ENCODE data around the gene ZNF219.

ZNF219 gene

GRCh38 chr14:21098076-21098891, at the start of gene ZNF219:
ZNF219 (minus strand) TSS chr14:21098655; CDS start chr14:21093591, 5,064 bp downstream.
- peak; percentile 30 to 53 for DNase-seq

DNA sequence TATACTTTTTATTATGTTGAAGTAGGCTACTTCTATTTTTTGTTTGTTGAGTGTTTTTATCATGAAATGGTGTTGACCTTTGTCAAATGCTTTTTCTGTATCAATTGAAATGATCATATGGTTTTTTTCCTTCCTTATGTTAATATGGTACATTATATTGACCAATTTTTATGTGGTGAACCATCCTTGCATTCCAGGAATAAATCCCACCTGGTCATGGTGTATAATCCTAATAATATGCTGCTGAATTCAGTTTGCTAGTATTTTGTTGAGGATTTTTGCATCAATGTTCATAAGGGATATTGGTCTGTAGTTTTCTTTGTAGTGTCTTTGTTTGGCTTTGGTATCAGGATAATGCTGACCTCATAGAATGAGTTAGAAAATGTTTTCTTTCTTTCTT, 47.0 kb upstream of the ZNF219 start:
- DNase-seq = no peak

GRCh38 chr14:21142357-21142756, 43.9 kb upstream of the ZNF219 start:
- DNase-seq = no peak

DNA sequence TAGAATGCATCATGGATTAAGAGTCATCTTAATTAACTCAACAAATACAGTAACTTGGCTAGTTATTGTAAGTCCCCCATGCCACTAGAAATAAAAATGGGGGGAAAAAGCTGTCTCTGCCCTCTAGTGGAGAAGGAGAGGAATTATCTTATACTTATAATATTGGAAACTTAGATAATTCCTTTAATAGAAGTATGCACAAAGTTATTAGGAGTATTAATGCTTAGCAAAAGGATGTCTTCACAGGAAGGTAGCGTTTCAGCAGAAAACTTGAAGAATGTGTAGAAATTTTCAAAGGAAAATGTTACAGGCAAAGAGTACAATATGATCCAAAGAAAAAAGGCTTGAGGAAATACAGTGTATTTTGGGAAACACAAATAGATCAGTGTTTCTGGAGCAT, 37.6 kb upstream of the ZNF219 start:
- no peak for DNase-seq

GRCh38 chr14:21133901-21134300, 35.4 kb upstream of the ZNF219 start:
- DNase-seq = no peak

- no peak for DNase-seq
These were observed 25.0 kb upstream of the ZNF219 start for GRCh38 chr14:21123429-21123828.

DNA sequence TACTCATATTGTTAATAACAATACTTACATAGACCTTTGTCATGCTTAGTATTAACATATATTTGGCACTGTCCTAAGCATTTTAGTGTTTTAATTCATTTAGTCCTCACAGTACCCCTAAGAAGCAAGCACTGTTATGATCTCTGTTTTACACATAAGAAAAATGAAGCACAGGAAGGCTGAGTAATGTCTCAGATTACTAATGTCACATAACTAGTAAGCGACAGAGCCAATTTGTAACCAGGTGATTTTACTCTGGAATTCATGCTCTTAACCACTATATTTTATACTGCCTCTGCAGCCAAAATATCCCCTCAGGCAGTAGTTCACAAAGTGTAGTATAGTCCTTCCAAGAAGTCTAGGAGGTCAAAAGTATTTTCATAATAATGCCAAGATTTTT, 22.7 kb upstream of the ZNF219 start:
- no peak for DNase-seq

DNA sequence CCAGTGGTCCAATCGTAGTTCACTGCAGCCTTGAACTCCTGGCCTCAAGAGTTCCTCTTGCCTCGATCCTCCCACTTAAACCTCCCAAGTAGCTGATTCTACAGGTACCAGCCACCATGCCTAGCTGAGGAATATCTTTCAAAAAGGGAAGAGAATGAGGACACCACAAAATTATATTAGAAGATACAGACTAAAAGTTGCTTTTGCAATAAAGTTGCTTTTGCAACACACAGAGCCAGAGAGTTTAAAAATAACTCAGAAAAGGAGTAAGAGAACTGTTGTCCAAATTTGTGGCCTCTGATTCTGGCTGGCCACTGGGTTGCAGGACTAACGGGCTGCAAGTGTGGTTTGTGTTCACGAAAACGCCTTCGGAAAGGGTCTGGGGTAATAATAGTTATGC, 22.2 kb upstream of the ZNF219 start:
- DNase-seq = no peak

- no peak for DNase-seq
These were observed 20.5 kb upstream of the ZNF219 start for GRCh38 chr14:21118933-21119332.

GRCh38 chr14:21113369-21113768, 14.9 kb upstream of the ZNF219 start:
- DNase-seq = no peak

GRCh38 chr14:21112255-21112654, 13.8 kb upstream of the ZNF219 start:
- no peak for DNase-seq

DNA sequence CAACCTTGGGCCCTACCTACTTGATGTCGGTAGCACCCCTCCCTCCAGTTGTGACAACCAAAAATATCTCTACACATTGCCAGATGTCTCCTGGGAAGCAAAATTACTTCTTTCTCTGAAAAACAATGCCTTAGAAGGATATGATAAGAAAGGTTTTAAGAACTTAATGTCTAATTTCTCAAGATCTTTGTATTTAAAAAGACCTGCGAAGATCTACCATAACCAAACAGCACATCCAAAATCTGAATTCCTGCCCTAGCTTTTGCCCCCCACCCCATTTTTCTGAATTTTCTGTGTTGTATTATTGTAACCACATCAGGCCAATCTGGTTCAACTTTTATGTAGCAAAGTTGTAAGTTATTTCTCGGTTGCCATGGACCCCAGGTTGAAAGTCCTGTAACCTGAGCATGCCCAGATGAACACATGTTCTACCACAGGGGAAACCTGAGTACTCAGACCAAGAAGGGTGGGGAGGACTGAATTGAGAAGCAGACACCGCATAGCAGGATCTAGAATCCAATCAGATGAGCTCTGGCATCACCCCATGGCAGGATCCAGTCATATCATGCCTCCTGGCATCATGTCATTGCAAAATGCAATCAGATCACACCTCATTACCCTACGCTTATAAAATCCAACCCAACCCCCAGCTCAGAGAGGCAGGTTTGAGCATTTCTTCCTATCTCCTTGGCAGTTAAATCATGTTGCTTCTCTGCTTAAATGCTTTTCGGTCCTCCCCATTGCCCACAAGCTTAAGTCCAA, 11.1 kb upstream of the ZNF219 start:
- DNase-seq = peak; percentile 37 to 63

GRCh38 chr14:21108791-21109190, 10.3 kb upstream of the ZNF219 start:
- no peak for DNase-seq

GRCh38 chr14:21107283-21107800, 8.9 kb upstream of the ZNF219 start:
- no peak for DNase-seq

- DNase-seq = peak; percentile 84 to 87
These were observed 8.2 kb upstream of the ZNF219 start for GRCh38 chr14:21106498-21107282.

DNA sequence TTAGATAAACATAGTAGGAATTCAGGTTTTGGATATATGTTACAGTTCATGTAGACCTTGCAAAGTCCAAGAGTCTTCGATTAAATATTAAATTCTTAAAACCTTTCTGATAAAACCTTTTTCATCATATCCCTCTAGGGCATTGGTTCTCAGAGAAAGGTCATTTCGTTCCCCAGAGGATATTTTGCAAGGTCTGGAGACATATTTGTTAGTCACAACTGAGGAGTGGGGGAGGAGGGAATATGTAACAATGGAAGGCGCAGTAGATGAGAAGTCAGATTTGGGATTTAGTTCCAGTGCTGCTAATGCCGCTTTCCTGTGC, 7.7 kb upstream of the ZNF219 start:
- no peak for DNase-seq

DNA sequence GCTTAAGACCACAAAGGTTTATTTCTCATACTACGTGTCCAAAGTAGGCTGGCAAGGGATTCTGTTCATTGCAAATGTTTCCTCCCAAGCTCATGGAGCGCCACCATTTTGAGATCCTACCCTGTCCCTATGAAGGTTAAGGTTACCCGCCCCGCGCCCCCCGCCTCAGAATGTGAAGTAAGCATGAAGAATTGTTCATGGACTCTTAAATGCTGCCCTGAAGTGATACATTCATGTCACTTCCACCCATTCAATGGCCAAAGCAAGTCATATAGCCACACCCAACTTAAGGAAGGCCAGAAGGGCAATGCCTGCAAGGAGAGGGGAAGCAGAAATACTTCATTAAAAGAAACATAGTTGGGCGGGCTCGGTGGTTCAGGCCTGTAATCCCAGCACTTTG, 6.6 kb upstream of the ZNF219 start:
- no peak for DNase-seq

DNA sequence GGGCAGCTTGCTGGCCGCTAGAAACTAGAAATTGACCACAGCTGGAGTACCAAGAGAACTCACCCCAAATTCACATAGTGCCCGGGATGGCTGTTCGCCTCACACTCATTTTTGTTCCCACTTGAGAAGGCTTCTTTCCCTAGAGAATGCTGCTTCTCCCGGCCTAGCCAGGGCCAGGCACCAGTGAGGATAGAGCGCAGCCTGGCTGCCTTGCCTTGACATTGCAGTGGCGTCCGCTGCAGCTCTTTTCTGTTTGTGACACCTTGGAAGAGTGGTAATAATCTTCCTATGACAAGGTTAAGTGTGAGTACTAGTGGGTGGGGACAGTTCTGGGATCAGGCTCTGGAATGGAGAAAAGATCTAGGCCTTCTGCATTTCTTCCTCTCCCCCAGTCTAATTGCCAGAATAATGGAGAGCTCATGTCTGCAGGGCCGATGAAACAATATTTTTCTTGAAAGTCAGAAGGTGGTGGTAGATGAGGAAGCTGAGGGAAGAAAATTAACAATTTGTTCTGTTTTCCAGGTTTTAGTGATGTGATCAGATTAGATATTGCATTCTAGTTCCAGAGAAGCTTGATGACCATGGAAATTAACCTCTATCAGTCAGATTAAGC, 6.1 kb upstream of the ZNF219 start:
- peak; percentile 68 to 73 for DNase-seq

GRCh38 chr14:21103710-21104447, 5.4 kb upstream of the ZNF219 start:
- peak; percentile 94 to 96 for DNase-seq

- no peak for DNase-seq
These were observed 4.9 kb upstream of the ZNF219 start for GRCh38 chr14:21103411-21103709.

DNA sequence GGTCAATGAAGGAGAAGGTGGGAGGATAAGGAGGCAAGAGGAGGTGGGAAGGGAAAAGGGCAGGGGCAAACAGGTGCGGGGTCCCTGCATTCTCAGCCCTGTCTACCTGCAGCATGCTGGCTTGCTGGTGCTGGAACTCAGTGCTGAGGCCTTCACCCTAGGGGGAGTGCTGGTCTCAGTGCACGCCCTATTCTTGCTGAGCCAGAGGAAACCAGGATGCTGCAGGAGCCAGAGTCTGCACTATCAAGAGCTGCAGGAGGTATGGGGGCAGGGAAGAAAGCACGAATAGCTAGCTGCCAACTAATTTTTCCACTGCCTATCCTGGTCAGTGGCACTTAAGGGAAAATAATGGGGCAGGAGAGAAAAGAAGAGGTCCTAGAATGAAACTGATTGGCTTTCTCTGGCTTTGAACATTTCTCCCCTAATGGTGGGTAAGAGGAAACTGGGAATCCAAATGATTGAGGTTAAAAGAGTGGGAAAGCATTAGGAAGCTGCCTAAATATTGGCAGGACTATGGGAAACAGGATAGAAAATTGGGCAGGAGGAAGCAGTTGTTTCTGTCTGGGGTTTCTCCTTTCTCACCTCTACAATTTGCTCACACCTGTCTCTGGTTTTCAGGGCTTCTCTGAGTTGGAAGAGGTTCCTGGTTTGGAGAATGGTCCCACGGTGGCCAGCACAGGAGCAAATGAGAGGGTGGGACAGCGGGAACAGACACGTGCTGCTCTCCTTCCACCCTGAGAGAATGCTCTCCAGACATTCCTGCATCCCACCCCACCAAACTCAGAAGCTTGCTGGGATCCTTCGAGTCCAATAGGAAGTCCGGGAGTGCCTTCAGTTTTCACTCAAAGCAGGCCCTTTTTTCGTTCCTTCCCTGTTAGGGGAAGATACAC, 4.3 kb upstream of the ZNF219 start:
- DNase-seq = no peak
